Stimulated activated CD8-positive, alpha-beta memory T cell treated with anti-CD3 and anti-CD28 coated beads, Interleukin-2, amount 100 ng/mL, for 1 hour (primary cell): Measurements from ENCODE around the gene SCYGR1.
"Not testable (repeated sequence)": the region's sequence is repeated elsewhere in the genome, so short reads cannot be mapped to it uniquely, and the experiment has no call there.

Source experiments
- DNase-seq, 2 donors: peaks; one replicate each; pipeline ENCODE4 v3.0.0-alpha.2; 2020; ENCODE audit warnings: low read depth in 2 of 2

Gene SCYGR1

DNA sequence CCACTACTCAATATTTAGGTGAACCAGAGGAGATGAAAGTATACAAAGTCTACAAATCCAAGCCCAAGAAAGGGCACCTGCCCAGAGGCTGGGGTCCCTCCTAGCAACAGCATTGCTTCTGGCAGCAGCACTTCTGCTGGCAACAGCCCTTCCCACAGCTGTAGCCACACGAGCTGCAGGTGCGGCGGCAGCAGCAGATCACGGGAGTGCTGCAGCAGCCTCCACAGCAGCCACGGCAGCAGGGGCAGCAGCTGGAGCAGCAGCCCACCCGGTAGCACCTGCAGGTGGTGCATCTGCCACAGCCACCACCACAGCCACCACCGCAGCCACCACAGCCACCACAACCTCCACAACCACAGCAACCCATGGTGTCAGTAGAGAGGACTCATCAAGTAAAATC is at the start of gene SCYGR1:
SCYGR1 (minus strand) TSS at position 367 of the 400 bp plus-strand sequence; CDS start at position 367, 0 bp downstream.
- not testable (repeated sequence) for DNase-seq

DNA sequence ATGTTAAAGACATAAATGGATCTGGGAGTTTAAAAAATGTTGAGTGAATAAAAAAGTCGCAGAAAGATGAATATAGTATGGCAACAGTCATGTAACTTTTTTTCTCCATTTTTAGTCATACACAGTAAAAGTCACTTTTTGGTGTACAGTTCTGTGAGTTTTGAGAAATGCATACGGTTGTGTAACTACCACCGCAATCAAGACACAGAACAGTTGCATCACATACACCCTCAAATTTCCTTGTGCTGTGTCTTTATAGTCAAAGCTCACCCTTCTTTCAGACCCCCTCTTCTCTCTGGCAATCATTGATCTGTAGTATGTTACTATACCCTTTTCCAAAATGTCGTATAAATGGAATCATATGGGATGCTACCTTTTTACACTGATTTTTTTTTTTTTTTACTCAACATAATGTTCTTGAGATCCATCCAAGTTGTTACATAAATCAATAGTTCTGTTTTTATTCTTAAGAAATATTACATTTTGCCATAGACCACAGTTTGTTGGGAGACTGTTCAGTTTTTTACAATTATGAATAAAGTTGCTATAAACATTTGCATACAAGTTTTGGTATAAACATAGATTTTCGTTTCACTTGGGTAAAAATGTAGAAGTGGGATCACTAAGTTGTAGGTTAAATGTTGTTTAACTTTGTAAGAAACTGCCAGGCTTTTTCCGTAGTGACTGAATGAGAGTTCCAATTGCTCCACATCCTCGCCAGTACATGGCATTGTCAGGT is 48.9 kb upstream of the SCYGR1 start:
- no peak for DNase-seq

GRCh38 chr2:227433171-227433570 is 45.4 kb upstream of the SCYGR1 start:
- DNase-seq: no peak

GRCh38 chr2:227430639-227431038 is 42.9 kb upstream of the SCYGR1 start:
- DNase-seq: no peak

DNA sequence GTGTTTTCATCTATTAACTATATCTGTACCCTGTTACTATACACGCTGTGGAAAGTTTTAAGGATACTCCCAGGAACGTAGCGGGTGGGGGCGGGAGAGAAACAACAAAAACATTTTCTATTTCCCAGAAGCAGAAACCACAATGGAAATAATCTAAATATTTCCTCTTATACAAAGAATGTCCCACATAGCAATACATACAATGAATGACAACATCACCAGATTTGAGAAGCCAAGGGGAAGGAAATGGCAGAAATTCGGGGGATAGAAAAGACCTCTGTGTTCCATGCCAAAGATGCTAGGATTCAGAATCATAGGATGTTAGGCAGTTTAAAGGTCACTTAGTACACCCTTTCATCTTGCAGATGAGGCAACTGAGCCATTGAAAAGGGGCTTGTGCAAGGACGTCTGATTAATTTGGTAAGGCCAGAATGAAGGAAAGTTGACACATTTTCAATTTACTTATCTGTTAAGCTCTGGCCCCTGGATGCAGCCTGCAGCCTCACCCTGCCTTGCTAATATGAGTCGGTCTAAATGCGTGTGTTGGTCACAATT is 41.1 kb upstream of the SCYGR1 start:
- DNase-seq: no peak

DNA sequence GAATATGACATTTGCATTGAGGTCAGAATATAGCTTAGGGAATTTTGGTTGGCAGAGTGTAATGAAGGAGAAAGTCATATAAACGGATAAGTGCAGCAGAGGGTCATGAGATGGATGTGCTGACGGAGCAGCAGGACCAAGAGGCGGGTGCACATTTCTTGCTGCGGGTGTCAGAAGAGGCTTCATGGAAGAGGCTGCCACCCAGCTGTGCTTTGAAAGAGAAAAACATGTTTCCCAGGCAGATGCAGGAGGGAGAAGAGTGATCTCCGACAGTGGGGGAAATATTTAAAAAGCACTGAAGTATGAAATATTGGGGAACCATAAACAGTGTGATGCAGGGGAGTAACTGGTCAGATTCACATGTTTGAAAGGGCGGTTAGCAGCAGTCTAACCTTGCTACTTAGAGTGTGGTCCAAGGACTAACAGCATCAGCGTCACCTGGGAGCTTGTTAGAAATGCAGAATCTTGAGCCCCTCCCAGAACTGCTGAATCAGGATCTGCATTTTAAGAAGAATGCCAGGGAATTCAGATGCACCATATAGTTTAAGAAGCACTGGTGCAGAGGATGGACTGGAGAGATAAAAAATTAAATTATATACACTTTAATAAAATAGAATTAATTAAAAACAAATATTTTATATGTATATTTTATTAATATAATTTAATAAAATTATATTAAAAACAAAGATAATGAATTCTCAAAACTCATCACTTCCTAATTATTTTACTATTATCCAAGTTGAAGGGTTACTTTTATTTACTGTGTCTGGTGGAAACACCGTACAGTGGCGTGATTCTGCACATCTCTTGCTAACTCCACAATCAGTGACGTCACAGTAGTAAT is 36.1 kb upstream of the SCYGR1 start:
- DNase-seq: no peak

GRCh38 chr2:227420087-227421052 is 32.6 kb upstream of the SCYGR1 start:
- DNase-seq: no peak

DNA sequence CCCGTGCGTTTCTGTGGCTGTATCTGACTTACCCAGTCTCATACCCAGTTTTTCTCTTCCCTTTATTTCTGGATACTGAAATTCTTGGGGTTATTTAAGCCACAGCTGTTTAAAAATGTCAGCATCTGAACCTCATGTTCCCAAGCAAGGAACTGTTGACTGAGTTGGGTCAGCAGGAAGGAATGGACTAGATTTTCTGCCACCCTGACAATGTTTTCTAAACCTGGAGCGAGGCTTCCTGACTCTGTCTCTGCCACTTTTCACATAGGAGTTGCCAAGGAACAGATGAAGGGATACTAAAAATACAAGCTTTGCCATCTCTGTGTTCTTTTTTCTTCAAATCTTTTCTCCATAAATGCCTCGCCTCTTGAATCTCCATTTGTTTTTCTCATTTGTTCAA is 29.0 kb upstream of the SCYGR1 start:
- no peak for DNase-seq

DNA sequence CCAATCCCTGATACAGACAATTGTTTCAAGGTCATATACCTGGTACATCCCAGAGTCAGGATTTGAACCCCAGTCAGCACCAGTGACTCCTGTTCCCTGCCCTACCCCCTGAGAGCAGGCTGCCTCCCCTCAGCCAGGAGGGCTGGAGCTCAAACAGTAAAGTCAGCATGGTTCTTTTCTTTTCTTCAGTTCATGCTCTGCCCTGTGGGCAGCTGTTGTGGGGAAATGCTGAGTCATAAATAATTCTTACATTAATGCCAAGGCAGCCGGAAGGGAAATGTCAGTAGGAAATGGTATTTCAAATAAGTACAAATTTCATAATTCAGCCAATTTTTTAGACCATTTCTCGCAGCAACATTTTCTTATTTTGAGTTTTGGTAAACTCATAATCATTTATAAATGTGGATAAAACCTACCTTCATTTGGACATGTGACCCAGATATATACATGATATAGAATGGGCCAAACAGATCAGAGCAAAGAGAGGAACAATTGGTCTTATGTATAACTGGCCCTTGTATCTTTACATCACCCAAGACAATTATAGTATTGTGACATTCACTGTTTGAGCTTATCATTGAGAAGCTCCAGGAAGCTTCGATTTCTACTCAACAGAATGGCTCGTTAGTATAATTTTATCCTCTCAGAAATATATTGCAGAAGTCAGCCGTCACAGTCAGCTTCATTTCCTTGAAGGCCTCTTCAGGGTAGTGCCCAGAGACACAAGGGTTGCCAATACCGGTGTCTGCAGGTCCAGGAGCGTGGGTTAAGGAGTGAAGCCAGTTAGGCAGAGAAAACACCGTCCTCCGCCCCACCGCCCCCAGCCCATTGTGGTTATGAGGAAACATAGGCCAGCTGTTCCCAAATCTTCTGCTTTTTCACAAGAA is 28.0 kb upstream of the SCYGR1 start:
- DNase-seq: no peak

- DNase-seq: no peak
These were observed 27.1 kb upstream of the SCYGR1 start for GRCh38 chr2:227414846-227415245.

DNA sequence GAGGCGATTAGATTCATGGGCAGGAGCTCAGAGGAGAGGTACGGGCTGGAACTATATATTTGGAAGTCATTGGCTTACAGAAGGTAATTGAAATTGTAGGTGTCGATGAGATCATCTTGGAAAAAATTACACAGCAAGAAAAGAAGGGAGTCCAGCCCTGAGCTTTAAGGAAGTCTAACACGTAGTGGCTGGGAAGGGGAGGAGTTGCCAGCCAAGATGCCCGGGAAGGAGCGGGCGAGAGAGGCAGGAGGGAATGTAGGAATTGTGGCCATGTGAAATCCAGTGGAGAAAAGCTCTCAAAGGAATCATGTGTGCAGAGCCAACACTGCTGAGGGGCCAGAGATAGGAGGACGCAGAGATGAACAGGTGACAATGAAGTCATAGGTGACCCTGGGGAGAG is 25.6 kb upstream of the SCYGR1 start:
- no peak for DNase-seq

DNA sequence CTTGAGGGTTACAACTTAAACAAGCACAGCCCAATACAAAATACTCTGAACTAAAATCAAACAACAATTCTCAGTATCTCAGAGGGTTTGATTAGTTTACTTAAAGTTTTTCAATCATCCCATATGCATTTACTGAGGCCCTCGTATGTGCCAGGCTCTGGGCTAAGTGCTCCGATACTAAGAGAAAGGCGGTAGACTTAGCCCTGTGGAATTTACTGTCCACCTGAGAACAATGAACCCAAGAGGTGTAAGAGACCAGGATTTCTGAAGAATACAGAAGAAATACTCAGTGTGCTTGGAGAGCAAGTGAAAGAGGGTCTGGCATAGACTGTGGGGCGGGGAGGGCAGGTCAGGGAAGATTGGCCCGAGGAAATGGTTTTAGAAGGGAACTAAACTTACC is 25.1 kb upstream of the SCYGR1 start:
- DNase-seq: no peak

DNA sequence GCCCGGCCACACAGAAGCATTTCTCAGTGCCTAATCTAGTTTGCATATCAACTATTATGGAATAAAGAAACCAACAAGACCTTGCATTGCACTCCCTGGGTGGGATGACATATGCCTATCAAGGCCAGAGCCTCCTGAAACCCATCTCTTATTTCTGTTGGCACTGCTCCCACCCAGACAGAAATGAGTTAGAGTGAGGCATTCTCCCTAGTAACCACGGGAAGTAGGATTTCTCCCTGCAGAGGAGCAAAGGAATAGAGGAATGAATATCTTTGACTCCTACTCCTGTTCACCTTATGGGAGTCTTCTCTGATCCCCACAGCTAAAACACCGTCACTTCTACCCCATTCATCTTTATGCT is 24.2 kb upstream of the SCYGR1 start:
- DNase-seq: no peak

GRCh38 chr2:227411320-227411989 is 23.7 kb upstream of the SCYGR1 start:
- DNase-seq: no peak

DNA sequence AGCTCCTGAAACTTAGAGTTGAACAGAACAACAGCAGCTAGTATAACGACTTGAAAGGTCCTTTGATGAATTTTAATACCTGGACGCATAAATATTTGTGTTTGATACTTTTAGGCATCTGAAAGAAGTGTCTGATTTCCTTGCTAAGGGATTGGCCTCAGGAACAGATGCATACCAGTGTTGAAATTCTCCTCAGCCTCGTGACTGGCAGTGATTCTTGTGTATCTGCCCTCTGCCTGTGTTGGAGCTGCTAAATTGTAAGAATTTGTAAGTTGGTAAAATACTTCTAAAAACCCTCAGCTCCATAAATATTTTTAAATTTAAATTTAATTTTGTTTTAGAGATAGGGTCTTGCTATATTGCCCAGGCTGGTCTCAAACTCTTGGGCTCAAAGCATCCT is 22.4 kb upstream of the SCYGR1 start:
- no peak for DNase-seq

DNA sequence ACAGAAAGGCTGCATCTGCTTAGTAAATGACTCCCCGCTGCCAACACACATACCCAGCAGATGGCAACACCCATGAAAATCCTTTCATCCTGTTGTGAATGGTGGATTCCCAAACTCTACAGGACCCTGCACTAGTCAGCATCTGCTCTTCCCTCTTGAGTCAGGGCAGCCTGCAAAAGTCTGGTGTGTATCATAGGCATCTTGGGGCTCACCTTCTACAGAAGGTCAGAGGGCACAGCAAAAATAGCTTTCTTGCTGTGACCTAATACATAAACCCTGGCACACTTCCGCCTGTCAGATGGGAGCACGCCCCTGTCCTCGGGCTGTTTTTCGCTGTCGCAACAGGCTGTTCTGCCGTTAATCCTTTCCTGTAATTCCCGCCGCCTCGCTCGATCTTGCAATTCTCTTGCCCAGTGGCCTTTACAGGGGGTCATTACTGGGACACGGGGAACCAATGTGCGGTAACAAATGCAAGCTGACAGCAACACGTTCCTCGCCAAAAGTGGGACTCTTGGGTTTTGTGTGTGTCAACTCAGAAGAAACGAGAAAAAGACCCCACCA is 19.9 kb upstream of the SCYGR1 start:
- DNase-seq: no peak

DNA sequence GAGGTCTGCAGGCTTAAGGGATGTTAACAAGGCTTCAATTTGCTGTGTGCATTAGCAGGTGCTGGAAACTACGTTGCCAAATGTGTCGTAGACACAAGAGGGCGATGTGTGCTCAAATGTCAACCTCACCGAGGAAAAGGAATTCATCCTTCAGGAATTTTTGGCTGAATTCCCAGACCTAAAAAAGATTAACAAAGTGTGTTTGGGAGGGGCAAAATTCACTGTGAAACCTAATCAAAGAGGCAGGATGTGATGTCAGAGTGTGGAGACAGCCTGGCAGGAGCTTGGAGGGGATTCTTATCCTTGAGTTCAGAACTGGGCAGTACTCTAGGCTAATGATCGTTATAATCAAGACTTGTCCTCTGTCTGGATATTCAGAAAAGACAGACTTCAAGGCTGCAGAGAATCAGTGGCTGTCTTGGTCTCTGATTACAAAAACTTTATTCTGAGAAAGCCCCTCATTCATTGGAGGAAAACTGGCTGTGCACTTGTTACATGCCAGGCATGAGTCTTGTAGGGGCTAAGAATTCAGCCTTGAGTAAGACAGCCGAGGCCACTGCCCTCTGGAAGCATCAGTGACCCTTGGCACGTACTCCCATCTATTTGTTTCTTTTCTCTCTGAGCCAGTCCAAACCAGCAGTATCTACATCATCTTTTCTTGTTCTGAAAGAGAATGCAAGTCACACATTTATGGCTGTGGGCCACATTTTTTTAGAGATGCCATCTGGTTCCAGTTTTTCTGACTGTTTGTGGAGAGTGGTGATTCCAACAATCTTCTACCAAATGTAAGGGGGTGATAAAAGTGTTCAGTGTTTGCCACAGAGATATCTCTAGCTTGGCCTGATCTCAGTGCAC is 18.7 kb upstream of the SCYGR1 start:
- no peak for DNase-seq

- DNase-seq: no peak
These were observed 17.0 kb upstream of the SCYGR1 start for GRCh38 chr2:227404585-227405271.
